ENCODE results near the gene ZBTB20. TPM values are rescaled to one million over a fixed set of nuclear protein-coding genes. Genes with fewer than 3 reads are reported as not detected.

ZBTB20 gene
- total RNA-seq, 2 donors from 2014 or later = 112 to 120 TPM

- H3K36me3 ChIP-seq = no peaks in the 10 kb centered on the region
- TF ChIP-seq CTCF (IDR thresholded peaks at IDR 0.05) = no peak
- DNase-seq (ENCODE audit: low spot score) = no peak
- no peaks in the 10 kb centered on the region for H3K4me1 ChIP-seq (ENCODE audit: control insufficient read depth in 1 of 2, low read depth in 2 of 2)
- no peaks in the 10 kb centered on the region for H3K9me3 ChIP-seq
- no peak overlapping the region for H3K27ac ChIP-seq
- H3K27me3 ChIP-seq (replicated peaks; ENCODE audit: insufficient read depth) = no peaks in the 10 kb centered on the region
- no peak overlapping the region for H3K4me3 ChIP-seq
- no peak for ATAC-seq (ENCODE audit: insufficient number of reproducible peaks, low FRiP score, low read depth)
These were observed 473.1 kb downstream of the ZBTB20 start for GRCh38 chr3:114674036-114674435.

- Histone ChIP-seq H3K9me3 (no peaks in the 10 kb centered on the region), H3K4me3 (no peak overlapping the region), H3K27ac (no peak overlapping the region), H3K4me1 (ENCODE audit: control insufficient read depth in 1 of 2, low read depth in 2 of 2) (no peaks in the 10 kb centered on the region), H3K36me3 (no peaks in the 10 kb centered on the region), H3K27me3 (replicated peaks; ENCODE audit: insufficient read depth) (no peaks in the 10 kb centered on the region)
- TF ChIP-seq CTCF (IDR thresholded peaks at IDR 0.05) = no peak
- ATAC-seq (ENCODE audit: insufficient number of reproducible peaks, low FRiP score, low read depth) (no peak), DNase-seq (ENCODE audit: low spot score) (no peak)
These were observed 473.6 kb downstream of the ZBTB20 start for GRCh38 chr3:114673481-114673880.

GRCh38 chr3:114672692-114673447 is 474.2 kb downstream of the ZBTB20 start:
- no peak overlapping the region for H3K27ac ChIP-seq
- no peaks in the 10 kb centered on the region for H3K36me3 ChIP-seq
- H3K9me3 ChIP-seq = no peaks in the 10 kb centered on the region
- no peak for ATAC-seq (ENCODE audit: insufficient number of reproducible peaks, low FRiP score, low read depth)
- no peak for DNase-seq (ENCODE audit: low spot score)
- H3K4me3 ChIP-seq = no peak overlapping the region
- H3K4me1 ChIP-seq (ENCODE audit: control insufficient read depth in 1 of 2, low read depth in 2 of 2) = no peaks in the 10 kb centered on the region
- H3K27me3 ChIP-seq (replicated peaks; ENCODE audit: insufficient read depth) = no peaks in the 10 kb centered on the region
- no peak for TF ChIP-seq CTCF (IDR thresholded peaks at IDR 0.05)

- H3K27me3 ChIP-seq (replicated peaks; ENCODE audit: insufficient read depth) = no peaks in the 10 kb centered on the region
- H3K9me3 ChIP-seq = no peaks in the 10 kb centered on the region
- no peaks in the 10 kb centered on the region for H3K4me1 ChIP-seq (ENCODE audit: control insufficient read depth in 1 of 2, low read depth in 2 of 2)
- DNase-seq (ENCODE audit: low spot score) (no peak), ATAC-seq (ENCODE audit: insufficient number of reproducible peaks, low FRiP score, low read depth) (no peak)
- no peak overlapping the region for H3K27ac ChIP-seq
- no peaks in the 10 kb centered on the region for H3K36me3 ChIP-seq
- no peak for TF ChIP-seq CTCF (IDR thresholded peaks at IDR 0.05)
- H3K4me3 ChIP-seq = no peak overlapping the region
These were observed 475.2 kb downstream of the ZBTB20 start for GRCh38 chr3:114671741-114672510.

GRCh38 chr3:114669614-114670013 is 477.5 kb downstream of the ZBTB20 start:
- DNase-seq (ENCODE audit: low spot score) (no peak), ATAC-seq (ENCODE audit: insufficient number of reproducible peaks, low FRiP score, low read depth) (no peak)
- Histone ChIP-seq H3K36me3 (no peaks in the 10 kb centered on the region), H3K27me3 (replicated peaks; ENCODE audit: insufficient read depth) (no peaks in the 10 kb centered on the region), H3K4me3 (no peak overlapping the region), H3K4me1 (ENCODE audit: control insufficient read depth in 1 of 2, low read depth in 2 of 2) (no peaks in the 10 kb centered on the region), H3K9me3 (no peaks in the 10 kb centered on the region), H3K27ac (no peak overlapping the region)
- TF ChIP-seq CTCF (IDR thresholded peaks at IDR 0.05) = no peak
